Measurements from ENCODE around the gene NKPD1.

DNA sequence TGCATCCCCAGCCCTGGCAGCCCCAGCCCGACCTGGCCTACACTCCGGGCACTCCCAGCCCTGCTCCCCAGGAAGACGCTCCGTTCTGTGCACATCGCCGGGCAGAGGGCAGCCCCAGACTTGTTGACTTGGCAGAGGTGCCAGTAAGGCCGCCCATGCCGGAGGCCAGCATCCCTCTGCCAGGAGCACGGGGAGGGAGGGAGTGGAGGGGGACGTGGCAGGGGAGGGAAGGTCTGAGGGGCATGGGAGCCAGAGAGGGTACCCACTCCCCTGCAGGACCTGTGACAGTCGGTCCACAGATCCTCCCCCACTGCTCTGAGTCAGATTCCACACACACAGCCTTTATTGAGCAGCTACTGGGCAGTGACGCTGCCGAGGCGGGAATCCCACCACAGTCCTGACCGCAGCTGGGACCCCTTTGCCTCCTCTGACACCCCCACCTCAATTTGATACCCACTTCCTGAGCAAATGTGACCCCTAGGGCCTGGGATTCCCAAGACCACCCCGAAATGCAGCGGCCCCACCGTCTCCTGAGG lies 1.9 kb upstream of the NKPD1 start:
- TF ChIP-seq, protein P1, sequence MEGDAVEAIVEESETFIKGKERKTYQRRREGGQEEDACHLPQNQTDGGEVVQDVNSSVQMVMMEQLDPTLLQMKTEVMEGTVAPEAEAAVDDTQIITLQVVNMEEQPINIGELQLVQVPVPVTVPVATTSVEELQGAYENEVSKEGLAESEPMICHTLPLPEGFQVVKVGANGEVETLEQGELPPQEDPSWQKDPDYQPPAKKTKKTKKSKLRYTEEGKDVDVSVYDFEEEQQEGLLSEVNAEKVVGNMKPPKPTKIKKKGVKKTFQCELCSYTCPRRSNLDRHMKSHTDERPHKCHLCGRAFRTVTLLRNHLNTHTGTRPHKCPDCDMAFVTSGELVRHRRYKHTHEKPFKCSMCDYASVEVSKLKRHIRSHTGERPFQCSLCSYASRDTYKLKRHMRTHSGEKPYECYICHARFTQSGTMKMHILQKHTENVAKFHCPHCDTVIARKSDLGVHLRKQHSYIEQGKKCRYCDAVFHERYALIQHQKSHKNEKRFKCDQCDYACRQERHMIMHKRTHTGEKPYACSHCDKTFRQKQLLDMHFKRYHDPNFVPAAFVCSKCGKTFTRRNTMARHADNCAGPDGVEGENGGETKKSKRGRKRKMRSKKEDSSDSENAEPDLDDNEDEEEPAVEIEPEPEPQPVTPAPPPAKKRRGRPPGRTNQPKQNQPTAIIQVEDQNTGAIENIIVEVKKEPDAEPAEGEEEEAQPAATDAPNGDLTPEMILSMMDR (IDR thresholded peaks at IDR 0.05; ENCODE audit: low read depth, low read length) = no peak
- no peak for TF ChIP-seq EZH2phosphoT487 (IDR thresholded peaks at IDR 0.05; ENCODE audit: low read depth)

Data from OCI-LY3 (cell line).